Measurements from ENCODE around the gene GREM1. TPM values are rescaled to one million over a fixed set of nuclear protein-coding genes. Genes with fewer than 3 reads are reported as not detected.

GREM1 gene
- total RNA-seq (0.09 and 0.39 TPM in 2 replicates), polyA plus RNA-seq (0.49 TPM in 1 of 2 replicates, not detected in the other)

- peak within 1 kb of the TSS; percentile 21 for H3K4me3 ChIP-seq
- H3K27me3 ChIP-seq, result peaks cover 96% of the 10 kb centered on the region
- no peaks in the 10 kb centered on the region for H3K36me3 ChIP-seq
- no peak within 1 kb of the TSS for H3K27ac ChIP-seq
- H3K9me3 ChIP-seq (ENCODE audit: low read depth), result no peaks in the 10 kb centered on the region
- H3K4me1 ChIP-seq (ENCODE audit: low read depth), result peaks cover 7% of the 10 kb centered on the region
- TF ChIP-seq CTCF (IDR thresholded peaks at IDR 0.05; ENCODE audit: low read depth, low read length), result no peak
- peak; percentile 31 to 65 for DNase-seq (ENCODE audit: low read depth in 1 of 2, low spot score in 1 of 2)
Measured at GRCh38 chr15:32717426-32718226, at the start of gene GREM1. GREM1 (plus strand) TSS chr15:32718004; CDS start chr15:32730691, 12,687 bp downstream.

- Histone ChIP-seq H3K27ac (no peak overlapping the region), H3K27me3 (no peaks in the 10 kb centered on the region), H3K4me1 (ENCODE audit: low read depth) (no peaks in the 10 kb centered on the region), H3K9me3 (ENCODE audit: low read depth) (no peaks in the 10 kb centered on the region), H3K36me3 (no peaks in the 10 kb centered on the region), H3K4me3 (no peak overlapping the region)
- TF ChIP-seq CTCF (IDR thresholded peaks at IDR 0.05; ENCODE audit: low read depth, low read length), result no peak
- no peak for DNase-seq (ENCODE audit: low read depth in 1 of 2, low spot score in 1 of 2)
Measured at GRCh38 chr15:32668942-32669341, 48.9 kb upstream of the GREM1 start.

- DNase-seq (ENCODE audit: low read depth in 1 of 2, low spot score in 1 of 2), result peak in 1 of 2 donors; percentile 85
- Histone ChIP-seq H3K4me1 (ENCODE audit: low read depth) (no peaks in the 10 kb centered on the region), H3K4me3 (no peak overlapping the region), H3K27ac (no peak overlapping the region), H3K9me3 (ENCODE audit: low read depth) (no peaks in the 10 kb centered on the region), H3K36me3 (no peaks in the 10 kb centered on the region), H3K27me3 (no peaks in the 10 kb centered on the region)
- no peak for TF ChIP-seq CTCF (IDR thresholded peaks at IDR 0.05; ENCODE audit: low read depth, low read length)
Measured at GRCh38 chr15:32669896-32670611, 47.8 kb upstream of the GREM1 start.

- Histone ChIP-seq H3K4me1 (ENCODE audit: low read depth) (no peaks in the 10 kb centered on the region), H3K27me3 (no peaks in the 10 kb centered on the region), H3K4me3 (no peak overlapping the region), H3K9me3 (ENCODE audit: low read depth) (no peaks in the 10 kb centered on the region), H3K36me3 (no peaks in the 10 kb centered on the region), H3K27ac (no peak overlapping the region)
- no peak for DNase-seq (ENCODE audit: low read depth in 1 of 2, low spot score in 1 of 2)
- TF ChIP-seq CTCF (IDR thresholded peaks at IDR 0.05; ENCODE audit: low read depth, low read length), result no peak
Measured at GRCh38 chr15:32670623-32671022, 47.2 kb upstream of the GREM1 start.

- Histone ChIP-seq H3K9me3 (ENCODE audit: low read depth) (no peaks in the 10 kb centered on the region), H3K4me3 (no peak overlapping the region), H3K27me3 (no peaks in the 10 kb centered on the region), H3K36me3 (no peaks in the 10 kb centered on the region), H3K4me1 (ENCODE audit: low read depth) (no peaks in the 10 kb centered on the region), H3K27ac (no peak overlapping the region)
- TF ChIP-seq CTCF (IDR thresholded peaks at IDR 0.05; ENCODE audit: low read depth, low read length), result no peak
- DNase-seq (ENCODE audit: low read depth in 1 of 2, low spot score in 1 of 2), result no peak
Measured at GRCh38 chr15:32671339-32672325, 46.2 kb upstream of the GREM1 start.
